PFSK-1 (cell line): ENCODE measurements around the gene PPIA.

Experiments used
- FOXP2 ChIP-seq: optimal IDR thresholded peaks from 2 replicates; pipeline ENCODE3; 2011; ENCODE audit warnings: borderline replicate concordance, control low read depth, inconsistent platforms; ENCODE audit not compliant: insufficient read depth; ENCODE audit errors: extremely low read length, extremely low read depth
- POLR2AphosphoS5 ChIP-seq: IDR thresholded peaks from 2 replicates; pipeline ENCODE4 v1.6.1; 2012; ENCODE audit warnings: low read depth, mild to moderate bottlenecking, control low read depth, low read length, moderate library complexity
- SIN3A ChIP-seq: IDR thresholded peaks from 2 replicates; pipeline ENCODE4 v1.6.1; 2012; ENCODE audit warnings: mild to moderate bottlenecking, low read length, moderate library complexity, borderline replicate concordance; ENCODE audit not compliant: insufficient read depth
- TAF1 ChIP-seq: IDR thresholded peaks from 2 replicates; pipeline ENCODE4 v1.6.1; 2012; ENCODE audit warnings: low read length, control low read depth, borderline replicate concordance; ENCODE audit not compliant: insufficient read depth
- TF ChIP-seq, protein P1 (sequence below), 2 experiments: IDR thresholded peaks; 2 replicates each; pipeline versions ENCODE4 v1.6.1 to v1.8.0; 2011 to 2012; ENCODE audit warnings: low read depth in 2 of 2, low read length in 2 of 2, control low read depth in 1 of 2, inconsistent platforms in 1 of 2, mild to moderate bottlenecking in 1 of 2, moderate library complexity in 1 of 2; ENCODE audit not compliant: insufficient read depth in 1 of 2

Gene PPIA

DNA sequence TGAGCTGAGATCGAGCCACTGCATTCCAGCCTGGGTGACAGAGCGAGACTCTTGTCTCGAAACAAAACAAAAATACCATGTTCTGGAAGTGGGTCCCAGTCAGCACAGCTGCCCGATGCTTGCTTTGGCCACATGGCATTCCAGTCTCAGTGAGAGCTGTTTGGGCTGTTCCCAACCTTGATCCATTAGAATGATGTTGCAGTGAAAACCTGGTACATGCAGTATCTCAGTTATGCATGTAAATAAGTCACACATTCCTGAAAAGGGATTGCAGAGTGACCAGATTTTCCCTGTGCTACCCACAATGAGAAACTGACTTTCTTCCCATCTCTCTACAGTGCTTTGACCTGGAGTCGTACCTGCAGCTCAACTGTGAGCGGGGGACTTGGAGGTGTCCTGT is 32.4 kb upstream of the PPIA start:
- TF ChIP-seq, protein P1, sequence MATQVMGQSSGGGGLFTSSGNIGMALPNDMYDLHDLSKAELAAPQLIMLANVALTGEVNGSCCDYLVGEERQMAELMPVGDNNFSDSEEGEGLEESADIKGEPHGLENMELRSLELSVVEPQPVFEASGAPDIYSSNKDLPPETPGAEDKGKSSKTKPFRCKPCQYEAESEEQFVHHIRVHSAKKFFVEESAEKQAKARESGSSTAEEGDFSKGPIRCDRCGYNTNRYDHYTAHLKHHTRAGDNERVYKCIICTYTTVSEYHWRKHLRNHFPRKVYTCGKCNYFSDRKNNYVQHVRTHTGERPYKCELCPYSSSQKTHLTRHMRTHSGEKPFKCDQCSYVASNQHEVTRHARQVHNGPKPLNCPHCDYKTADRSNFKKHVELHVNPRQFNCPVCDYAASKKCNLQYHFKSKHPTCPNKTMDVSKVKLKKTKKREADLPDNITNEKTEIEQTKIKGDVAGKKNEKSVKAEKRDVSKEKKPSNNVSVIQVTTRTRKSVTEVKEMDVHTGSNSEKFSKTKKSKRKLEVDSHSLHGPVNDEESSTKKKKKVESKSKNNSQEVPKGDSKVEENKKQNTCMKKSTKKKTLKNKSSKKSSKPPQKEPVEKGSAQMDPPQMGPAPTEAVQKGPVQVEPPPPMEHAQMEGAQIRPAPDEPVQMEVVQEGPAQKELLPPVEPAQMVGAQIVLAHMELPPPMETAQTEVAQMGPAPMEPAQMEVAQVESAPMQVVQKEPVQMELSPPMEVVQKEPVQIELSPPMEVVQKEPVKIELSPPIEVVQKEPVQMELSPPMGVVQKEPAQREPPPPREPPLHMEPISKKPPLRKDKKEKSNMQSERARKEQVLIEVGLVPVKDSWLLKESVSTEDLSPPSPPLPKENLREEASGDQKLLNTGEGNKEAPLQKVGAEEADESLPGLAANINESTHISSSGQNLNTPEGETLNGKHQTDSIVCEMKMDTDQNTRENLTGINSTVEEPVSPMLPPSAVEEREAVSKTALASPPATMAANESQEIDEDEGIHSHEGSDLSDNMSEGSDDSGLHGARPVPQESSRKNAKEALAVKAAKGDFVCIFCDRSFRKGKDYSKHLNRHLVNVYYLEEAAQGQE (IDR thresholded peaks at IDR 0.05; ENCODE audit: insufficient read depth in 1 of 2, low read depth in 2 of 2, low read length in 2 of 2) = no peak
- TF ChIP-seq POLR2AphosphoS5 (no peak), SIN3A (no peak), TAF1 (no peak), FOXP2 (no peak)

DNA sequence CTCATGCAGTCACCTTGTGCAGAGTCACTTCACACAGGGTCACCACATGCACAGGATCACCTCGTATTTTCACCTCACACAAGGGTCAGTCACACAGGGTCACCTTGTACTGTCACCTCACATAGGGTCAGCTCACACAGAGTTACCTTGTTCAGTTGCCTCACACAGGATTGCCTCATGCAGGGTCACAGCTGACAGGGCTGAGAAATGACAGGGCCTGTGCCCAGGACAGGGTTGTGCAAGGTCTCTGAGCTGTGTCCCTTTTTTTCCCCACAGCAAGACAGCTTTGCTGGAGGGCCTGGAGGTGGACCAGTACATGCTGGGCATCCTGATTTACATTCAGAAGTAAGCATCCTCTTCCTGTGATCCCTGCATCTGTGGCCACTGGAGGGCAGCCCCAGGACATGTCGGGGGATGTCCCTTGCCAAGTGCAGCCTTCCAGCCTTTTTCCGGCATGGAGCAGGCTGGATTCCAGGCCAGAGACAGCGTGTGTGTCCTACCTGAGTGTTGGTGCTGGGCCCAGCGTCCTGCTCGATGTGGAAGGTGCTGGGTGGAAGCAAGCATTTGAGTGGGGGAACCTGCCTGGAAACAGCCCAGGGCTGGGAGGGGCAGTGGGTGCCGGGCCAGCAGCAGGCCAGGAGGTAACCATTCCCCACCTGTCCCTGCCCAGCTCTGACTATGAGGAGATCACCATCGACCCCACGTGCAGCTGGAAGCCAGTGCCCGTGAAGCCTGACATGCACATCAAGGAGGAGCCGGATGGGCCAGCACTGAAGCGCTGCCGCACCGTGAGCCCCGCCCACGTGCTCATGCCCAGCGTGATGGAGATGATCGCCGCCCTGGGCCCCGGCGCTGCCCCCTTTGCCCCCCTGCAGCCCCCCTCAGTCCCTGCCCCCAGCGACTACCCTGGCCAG is 31.6 kb upstream of the PPIA start:
- TF ChIP-seq, protein P1 (IDR thresholded peaks at IDR 0.05; ENCODE audit: insufficient read depth in 1 of 2, low read depth in 2 of 2, low read length in 2 of 2) = no peak
- TF ChIP-seq POLR2AphosphoS5 (no peak), FOXP2 (no peak), SIN3A (no peak), TAF1 (no peak)

DNA sequence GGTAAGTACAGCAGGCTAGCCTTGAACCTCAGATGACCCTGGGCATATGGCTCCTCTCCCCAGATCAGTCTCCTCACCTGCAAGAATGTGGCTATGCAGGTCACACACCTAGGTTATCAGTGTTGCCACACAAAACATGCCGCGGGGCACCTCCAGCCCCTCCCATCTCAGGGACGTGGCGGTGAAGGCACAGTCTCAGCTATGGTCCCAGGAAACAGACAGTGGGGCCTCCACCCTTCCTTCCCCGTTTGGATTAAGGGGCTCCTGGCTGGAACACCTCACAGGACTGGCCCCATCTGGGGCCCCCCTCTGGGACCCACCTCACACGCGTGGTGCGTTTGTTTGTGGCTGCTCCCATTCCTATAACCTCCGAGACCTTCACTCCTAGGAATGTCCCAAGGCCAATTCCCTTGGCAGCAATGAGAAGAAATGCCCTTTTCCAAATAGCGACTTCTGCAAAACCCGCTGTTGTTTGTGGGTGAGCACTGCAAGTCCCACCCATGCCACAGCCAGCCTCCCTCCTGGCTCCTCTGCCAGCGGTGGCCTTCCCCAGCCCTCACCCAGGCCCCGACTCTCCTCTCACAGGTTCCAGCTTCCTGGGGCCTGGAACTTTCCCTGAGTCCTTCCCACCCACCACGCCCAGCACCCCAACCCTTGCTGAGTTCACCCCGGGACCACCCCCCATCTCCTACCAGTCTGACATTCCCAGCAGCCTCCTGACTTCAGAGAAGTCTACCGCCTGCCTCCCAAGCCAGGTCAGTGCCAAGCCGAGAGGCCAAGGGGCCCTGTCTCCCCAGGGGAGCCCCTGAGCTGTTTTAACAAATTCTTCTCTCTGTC is 30.7 kb upstream of the PPIA start:
- TF ChIP-seq POLR2AphosphoS5 = no peak
- no peak for TF ChIP-seq TAF1
- no peak for TF ChIP-seq FOXP2
- TF ChIP-seq, protein P1 (IDR thresholded peaks at IDR 0.05; ENCODE audit: insufficient read depth in 1 of 2, low read depth in 2 of 2, low read length in 2 of 2) = no peak
- no peak for TF ChIP-seq SIN3A

DNA sequence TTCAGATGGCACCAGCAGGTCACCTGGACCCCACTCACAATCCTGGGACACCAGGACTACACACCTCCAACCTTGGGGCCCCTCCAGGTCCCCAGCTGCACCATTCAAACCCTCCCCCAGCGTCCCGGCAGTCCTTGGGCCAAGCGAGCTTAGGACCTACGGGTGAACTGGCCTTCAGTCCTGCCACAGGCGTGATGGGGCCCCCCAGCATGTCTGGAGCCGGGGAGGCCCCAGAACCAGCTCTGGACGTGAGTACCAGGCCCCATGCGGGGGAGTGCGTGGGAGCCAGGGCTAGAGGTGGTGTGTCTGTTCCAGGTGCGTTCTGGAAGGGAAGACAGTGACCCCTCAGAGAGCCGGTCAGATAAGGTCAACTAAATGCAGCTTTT is 30.1 kb upstream of the PPIA start:
- TF ChIP-seq, protein P1 (IDR thresholded peaks at IDR 0.05; ENCODE audit: insufficient read depth in 1 of 2, low read depth in 2 of 2, low read length in 2 of 2) = no peak
- TF ChIP-seq FOXP2 (no peak), SIN3A (no peak), POLR2AphosphoS5 (no peak), TAF1 (no peak)
